ENCODE results near the gene CNOT1.

The CNOT1 gene

DNA sequence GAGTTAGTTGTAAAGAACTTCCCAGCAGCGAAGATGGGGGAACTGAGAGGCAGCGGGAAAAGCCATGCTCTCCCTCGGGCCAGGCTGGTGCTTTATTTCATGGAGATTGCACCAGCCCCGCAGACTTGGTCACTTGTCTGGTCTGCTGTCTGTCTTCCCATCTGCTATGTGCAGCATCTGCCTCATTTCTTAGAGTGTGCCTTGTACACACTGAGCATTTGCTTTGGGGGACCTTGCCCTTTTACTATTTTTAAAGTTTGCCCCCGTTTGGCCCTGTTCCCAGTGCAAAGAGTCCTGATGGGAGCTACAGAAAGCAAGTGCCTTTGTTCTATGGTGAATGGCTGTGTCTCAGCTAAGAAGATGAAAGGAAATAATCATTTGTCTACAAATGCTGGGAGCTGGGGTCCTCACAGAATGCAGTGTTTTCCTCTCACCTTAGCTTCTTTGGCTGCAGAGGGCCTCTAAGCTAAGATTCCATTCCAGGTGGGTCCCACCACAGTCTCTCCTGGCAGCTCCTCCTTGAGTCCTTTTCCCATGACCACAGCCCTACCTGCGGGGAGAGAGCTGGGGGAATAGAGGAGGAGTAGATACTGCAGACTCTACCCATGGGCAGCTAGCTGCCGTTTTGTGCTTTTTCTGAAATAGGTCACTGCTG, 25.1 kb upstream of the CNOT1 start:
- no peak; the same call in 2 of the 3 replicates for ATAC-seq
- TF ChIP-seq, protein P1, sequence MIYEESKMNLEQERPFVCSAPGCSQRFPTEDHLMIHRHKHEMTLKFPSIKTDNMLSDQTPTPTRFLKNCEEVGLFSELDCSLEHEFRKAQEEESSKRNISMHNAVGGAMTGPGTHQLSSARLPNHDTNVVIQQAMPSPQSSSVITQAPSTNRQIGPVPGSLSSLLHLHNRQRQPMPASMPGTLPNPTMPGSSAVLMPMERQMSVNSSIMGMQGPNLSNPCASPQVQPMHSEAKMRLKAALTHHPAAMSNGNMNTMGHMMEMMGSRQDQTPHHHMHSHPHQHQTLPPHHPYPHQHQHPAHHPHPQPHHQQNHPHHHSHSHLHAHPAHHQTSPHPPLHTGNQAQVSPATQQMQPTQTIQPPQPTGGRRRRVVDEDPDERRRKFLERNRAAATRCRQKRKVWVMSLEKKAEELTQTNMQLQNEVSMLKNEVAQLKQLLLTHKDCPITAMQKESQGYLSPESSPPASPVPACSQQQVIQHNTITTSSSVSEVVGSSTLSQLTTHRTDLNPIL (CRISPR knock-in tag; IDR thresholded peaks at IDR 0.05; ENCODE audit: low read depth): no peak
- TF ChIP-seq ZNF70 (CRISPR knock-in tag; IDR thresholded peaks at IDR 0.05) (no peak), ESRRG (CRISPR knock-in tag; IDR thresholded peaks at IDR 0.05) (no peak)

DNA sequence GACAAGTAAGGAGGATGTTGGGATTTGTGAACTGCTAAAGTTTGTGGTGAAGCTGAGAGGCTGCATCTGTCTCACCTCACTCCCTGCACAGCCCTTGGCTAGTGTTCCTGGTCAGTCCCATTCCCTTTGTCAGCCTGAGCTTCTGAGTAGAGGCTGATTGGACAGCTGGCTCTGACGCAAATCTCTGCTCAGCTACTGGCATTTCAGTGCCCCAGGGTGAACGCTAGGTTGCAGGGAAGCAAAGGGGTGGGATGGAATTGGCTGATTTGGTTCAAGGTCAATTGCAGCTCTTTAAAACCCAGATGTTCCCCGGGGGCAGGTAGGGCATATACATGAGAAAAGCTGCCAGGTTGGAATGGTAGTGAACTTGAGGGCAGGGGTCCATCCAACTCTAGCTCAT, 23.1 kb upstream of the CNOT1 start:
- peak; percentile 94 for ATAC-seq
- TF ChIP-seq, protein P2, sequence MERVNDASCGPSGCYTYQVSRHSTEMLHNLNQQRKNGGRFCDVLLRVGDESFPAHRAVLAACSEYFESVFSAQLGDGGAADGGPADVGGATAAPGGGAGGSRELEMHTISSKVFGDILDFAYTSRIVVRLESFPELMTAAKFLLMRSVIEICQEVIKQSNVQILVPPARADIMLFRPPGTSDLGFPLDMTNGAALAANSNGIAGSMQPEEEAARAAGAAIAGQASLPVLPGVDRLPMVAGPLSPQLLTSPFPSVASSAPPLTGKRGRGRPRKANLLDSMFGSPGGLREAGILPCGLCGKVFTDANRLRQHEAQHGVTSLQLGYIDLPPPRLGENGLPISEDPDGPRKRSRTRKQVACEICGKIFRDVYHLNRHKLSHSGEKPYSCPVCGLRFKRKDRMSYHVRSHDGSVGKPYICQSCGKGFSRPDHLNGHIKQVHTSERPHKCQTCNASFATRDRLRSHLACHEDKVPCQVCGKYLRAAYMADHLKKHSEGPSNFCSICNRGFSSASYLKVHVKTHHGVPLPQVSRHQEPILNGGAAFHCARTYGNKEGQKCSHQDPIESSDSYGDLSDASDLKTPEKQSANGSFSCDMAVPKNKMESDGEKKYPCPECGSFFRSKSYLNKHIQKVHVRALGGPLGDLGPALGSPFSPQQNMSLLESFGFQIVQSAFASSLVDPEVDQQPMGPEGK (CRISPR knock-in tag; IDR thresholded peaks at IDR 0.05; ENCODE audit: borderline replicate concordance): no peak
- TF ChIP-seq OSR1 (CRISPR knock-in tag; IDR thresholded peaks at IDR 0.05) (no peak), ZNF565 (CRISPR knock-in tag; conservative IDR thresholded peaks at IDR 0.05; ENCODE audit: low read depth) (no peak), ISL1 (CRISPR knock-in tag; IDR thresholded peaks at IDR 0.05) (no peak)

DNA sequence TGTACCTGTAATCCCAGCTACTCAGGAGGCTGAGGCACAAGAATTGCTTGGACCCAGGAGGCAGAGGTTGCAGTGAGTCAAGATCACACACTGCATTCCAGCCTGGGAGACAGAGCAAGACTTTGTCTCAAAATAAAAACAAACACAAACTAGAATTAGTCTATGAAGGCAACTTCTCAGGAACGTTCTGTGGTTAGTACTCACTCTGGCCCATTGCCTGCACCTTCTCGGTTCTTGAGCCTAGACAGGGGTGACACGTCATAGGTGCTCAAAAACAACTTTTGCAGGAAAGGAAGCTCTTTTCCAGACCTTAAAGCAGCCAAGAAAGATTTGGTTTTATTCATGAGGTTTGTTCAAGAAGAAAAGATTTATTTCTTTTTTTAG, 22.3 kb upstream of the CNOT1 start:
- TF ChIP-seq ESRRG (CRISPR knock-in tag; IDR thresholded peaks at IDR 0.05) (no peak), CSRNP3 (CRISPR knock-in tag; IDR thresholded peaks at IDR 0.05) (no peak), ZFP30 (CRISPR knock-in tag; IDR thresholded peaks at IDR 0.05) (no peak), SNAI2 (CRISPR knock-in tag; IDR thresholded peaks at IDR 0.05) (no peak), ZNF565 (CRISPR knock-in tag; conservative IDR thresholded peaks at IDR 0.05; ENCODE audit: low read depth) (no peak), ZNF8 (CRISPR knock-in tag; IDR thresholded peaks at IDR 0.05) (no peak), ARNTL (CRISPR knock-in tag; IDR thresholded peaks at IDR 0.05; ENCODE audit: borderline replicate concordance, low read depth) (no peak), TCF4 (CRISPR knock-in tag; IDR thresholded peaks at IDR 0.05; ENCODE audit: borderline replicate concordance) (no peak)
- TF ChIP-seq, protein P3, sequence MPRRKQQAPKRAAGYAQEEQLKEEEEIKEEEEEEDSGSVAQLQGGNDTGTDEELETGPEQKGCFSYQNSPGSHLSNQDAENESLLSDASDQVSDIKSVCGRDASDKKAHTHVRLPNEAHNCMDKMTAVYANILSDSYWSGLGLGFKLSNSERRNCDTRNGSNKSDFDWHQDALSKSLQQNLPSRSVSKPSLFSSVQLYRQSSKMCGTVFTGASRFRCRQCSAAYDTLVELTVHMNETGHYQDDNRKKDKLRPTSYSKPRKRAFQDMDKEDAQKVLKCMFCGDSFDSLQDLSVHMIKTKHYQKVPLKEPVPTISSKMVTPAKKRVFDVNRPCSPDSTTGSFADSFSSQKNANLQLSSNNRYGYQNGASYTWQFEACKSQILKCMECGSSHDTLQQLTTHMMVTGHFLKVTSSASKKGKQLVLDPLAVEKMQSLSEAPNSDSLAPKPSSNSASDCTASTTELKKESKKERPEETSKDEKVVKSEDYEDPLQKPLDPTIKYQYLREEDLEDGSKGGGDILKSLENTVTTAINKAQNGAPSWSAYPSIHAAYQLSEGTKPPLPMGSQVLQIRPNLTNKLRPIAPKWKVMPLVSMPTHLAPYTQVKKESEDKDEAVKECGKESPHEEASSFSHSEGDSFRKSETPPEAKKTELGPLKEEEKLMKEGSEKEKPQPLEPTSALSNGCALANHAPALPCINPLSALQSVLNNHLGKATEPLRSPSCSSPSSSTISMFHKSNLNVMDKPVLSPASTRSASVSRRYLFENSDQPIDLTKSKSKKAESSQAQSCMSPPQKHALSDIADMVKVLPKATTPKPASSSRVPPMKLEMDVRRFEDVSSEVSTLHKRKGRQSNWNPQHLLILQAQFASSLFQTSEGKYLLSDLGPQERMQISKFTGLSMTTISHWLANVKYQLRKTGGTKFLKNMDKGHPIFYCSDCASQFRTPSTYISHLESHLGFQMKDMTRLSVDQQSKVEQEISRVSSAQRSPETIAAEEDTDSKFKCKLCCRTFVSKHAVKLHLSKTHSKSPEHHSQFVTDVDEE (CRISPR knock-in tag; IDR thresholded peaks at IDR 0.05): no peak
- TF ChIP-seq, protein P2 (CRISPR knock-in tag; IDR thresholded peaks at IDR 0.05; ENCODE audit: borderline replicate concordance): no peak
- TF ChIP-seq, protein P4, sequence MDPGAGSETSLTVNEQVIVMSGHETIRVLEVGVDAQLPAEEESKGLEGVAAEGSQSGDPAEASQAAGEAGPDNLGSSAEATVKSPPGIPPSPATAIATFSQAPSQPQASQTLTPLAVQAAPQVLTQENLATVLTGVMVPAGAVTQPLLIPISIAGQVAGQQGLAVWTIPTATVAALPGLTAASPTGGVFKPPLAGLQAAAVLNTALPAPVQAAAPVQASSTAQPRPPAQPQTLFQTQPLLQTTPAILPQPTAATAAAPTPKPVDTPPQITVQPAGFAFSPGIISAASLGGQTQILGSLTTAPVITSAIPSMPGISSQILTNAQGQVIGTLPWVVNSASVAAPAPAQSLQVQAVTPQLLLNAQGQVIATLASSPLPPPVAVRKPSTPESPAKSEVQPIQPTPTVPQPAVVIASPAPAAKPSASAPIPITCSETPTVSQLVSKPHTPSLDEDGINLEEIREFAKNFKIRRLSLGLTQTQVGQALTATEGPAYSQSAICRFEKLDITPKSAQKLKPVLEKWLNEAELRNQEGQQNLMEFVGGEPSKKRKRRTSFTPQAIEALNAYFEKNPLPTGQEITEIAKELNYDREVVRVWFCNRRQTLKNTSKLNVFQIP (CRISPR knock-in tag; IDR thresholded peaks at IDR 0.05; ENCODE audit: borderline replicate concordance, low read depth): no peak
- ATAC-seq: no peak

- no peak for ATAC-seq
- TF ChIP-seq PPARA (CRISPR knock-in tag; IDR thresholded peaks at IDR 0.05; ENCODE audit: borderline replicate concordance) (no peak), ARNTL (CRISPR knock-in tag; IDR thresholded peaks at IDR 0.05; ENCODE audit: borderline replicate concordance, low read depth) (no peak), BACH2 (CRISPR knock-in tag; IDR thresholded peaks at IDR 0.05; ENCODE audit: borderline replicate concordance) (no peak), ZFP30 (CRISPR knock-in tag; IDR thresholded peaks at IDR 0.05) (no peak), TCF4 (CRISPR knock-in tag; IDR thresholded peaks at IDR 0.05; ENCODE audit: borderline replicate concordance) (no peak), ZNF565 (CRISPR knock-in tag; conservative IDR thresholded peaks at IDR 0.05; ENCODE audit: low read depth) (no peak)
- TF ChIP-seq, protein P3 (CRISPR knock-in tag; IDR thresholded peaks at IDR 0.05): no peak
Measured at GRCh38 chr16:58649707-58650106, 20.1 kb upstream of the CNOT1 start.
